ENCODE data around the gene ANGEL1. TPM values are rescaled to one million over a fixed set of nuclear protein-coding genes. Genes with fewer than 3 reads are reported as not detected.

ANGEL1 gene
- total RNA-seq, 1 donor from 2014 or later, result 11.2 TPM

DNA sequence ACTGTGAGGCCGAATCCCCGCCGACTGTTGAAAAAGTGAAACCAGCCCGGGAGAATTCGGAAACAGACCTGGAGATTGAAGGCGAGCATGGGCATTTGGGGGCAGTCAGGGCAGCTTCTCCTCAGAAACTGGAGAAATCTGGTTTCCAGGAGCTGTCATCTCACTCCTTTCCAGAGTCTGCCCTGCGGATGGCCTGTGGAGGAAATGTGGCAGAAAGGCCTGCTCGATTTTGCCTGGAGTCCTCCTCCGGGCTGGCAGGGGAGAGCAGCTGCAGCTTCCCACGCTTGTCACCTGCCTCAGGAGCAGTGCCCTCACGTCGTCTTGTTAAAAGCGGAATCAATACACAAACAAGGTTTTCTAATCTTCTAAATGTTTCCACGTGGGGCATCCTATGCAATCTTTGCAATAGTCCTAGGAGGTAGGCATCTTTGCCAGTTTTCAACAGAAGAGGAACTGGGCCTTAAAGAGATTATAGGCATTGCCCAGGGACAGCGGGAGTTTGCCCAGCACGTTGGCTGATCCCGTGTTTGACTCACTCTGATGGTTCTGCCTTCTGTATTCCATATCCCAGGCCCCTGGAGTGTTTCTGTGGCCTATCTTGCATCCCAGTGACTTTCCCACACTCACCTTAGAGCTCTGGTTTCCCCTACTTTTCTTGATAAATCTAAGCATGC, 15.8 kb upstream of the ANGEL1 start:
- DNase-seq (no peak), ATAC-seq (peak; percentile 3)
- intact Hi-C loops (cut with micrococcal nuclease), result no loop called here

DNA sequence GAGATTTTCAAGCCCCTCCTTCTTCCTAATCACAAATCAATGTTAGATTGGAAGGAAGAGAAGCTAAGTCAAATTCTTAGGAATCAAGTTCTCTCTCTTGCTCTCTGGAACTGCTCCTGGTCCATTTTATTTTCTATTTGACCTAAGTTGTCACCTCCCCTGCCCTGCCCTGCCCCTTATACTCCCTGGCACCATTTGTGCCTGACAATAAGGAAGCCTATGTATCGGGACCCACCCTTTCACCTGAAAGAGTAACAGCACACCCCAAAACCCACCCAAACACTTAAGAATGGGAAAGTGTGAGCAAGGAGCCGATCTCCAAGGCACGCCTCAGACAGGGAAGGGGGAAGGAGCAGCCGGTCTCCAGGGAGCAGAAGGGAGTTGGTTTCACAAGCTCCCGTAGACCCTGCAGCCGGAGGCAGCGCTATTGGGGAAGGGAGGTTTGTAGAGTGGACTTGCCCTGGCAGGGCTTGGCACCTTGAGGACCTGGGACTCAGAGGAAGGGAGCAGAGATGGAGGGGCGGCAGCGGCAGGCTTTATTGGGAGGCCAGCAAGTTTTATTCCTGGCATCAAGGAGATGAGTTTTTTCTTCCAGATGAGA, 15.1 kb upstream of the ANGEL1 start:
- DNase-seq (peak; percentile 72), ATAC-seq (peak; percentile 64)
- intact Hi-C loops (cut with micrococcal nuclease), result no loop called here

DNA sequence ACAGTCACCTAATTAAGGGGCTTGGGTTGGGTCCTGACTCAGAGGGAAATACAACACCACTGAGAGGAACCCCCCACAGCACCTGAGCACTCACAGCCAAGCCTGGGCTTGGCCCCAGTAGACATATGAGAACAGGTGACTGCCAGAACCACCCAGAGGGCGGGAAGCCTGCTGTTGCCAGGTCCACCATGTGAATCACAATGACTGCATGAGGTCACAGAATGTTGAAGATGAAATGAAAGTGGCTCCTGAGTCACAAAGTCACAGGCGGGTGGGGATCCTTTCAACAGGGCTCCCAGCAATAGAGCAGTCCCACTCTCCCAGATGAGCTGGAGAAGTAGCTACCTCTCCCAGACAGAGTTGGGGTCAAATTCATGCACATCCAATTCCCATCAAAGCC, 13.4 kb upstream of the ANGEL1 start, which contains the start of gene LRRC74A:
TSS of gene LRRC74A (plus strand) at position 287 of the 400 bp plus-strand sequence. CDS start 290 bp downstream, outside the sequence.
- ATAC-seq, result no peak
- no peak for DNase-seq
- intact Hi-C loops (cut with micrococcal nuclease), result no loop called here

DNA sequence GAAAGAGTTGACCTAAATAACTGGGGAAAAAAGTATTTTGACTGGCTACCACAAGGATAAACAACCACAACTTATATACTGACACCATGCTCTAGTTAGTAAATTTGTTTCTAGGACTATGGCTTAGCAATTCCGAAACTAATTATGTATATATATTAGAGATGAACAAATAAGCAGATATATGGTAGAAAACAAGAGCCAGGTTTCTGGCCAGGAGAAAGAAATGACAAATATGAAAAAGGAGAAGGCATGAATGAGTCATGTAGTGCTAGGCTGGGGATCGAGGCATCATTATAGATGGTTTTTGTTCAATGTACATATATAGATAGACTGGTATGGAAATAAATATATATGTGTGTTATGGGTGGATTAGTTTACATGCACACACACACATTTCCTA, 8.0 kb upstream of the ANGEL1 start:
- intact Hi-C loops (cut with micrococcal nuclease), result no loop called here
- DNase-seq (no peak), ATAC-seq (no peak)

DNA sequence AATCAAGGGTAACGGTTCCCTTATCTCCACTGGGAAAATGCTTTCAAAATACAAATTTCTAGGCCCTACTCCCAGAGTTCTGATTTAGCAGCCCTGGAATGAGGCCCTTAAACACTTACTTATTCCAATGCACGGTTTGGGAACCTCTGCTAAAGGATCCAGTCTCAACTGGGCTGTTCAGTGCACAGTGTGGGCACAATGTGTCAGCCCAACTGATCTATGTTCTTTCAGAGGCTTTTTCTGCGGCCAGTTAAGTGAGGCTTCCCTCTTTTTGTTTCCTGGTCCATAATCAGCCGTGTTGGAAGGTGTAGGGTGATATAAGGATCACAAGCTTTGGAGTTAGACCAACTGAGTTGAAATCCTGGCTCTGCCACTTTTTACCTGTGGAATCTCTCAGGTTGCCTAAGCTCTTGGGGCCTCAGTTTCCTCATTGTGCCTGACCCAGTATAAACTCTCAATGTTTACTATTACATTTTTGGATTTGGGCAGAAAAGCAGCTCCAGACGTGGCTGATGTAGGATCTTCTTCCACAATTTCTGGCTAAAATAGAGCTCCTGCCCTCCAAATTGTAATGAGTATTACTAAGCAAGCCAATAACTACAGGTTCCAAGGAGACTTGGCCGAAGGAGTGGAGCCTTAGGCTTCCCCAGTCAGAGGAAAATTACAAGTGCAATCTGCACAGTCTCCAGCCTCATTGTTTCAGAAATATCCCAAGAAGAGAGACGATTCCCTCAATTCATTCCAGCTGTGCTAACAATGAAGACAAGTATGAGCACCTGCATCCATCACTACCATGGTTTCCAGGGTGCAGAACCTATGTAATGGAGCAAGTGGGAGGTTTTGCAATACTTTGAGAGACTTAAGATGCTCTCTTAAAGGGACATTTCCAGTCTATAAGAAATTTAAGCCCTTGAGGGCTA, 2.3 kb upstream of the ANGEL1 start:
- ATAC-seq (no peak), DNase-seq (no peak)
- intact Hi-C loops (cut with micrococcal nuclease), result no loop called here

DNA sequence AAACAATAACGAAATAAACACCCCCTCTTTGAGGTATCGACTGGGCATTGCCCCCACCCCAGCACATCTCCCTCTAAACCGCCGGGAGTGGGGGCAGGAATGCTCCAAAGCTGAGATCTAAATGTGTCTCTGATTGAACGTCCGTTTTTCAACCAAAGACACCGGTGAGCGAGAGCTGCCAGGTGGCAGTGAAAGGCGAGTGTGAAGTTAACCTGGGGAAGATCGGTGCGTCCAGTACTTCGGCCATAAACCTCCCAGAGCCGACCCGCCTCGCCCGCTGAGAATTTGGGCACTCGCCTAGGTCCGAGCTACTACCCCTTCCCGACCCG, 625 bp downstream of the ANGEL1 start:
- ATAC-seq (peak; percentile 17), DNase-seq (no peak)
- intact Hi-C loops (cut with micrococcal nuclease), result no loop called here

DNA sequence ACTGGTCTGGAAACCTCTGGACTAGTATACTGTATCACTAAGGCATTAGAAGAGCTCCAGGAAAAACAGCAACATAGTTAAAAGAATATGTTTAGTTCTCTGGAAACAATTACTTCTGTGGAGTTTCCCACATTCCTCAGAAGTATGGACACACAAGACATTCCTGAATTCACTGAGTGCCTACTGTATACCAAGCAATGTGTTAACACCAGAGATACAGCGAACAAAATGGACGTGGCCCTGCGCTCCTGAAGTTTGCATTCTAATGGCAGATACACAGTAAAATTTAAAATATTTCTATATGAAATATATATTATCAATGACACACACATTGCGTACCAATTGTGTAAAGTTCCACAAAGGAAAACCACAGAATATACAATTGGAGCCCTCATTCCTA, 1.1 kb downstream of the ANGEL1 start:
- no peak for DNase-seq
- intact Hi-C loops (cut with micrococcal nuclease), result no loop called here
- no peak for ATAC-seq

DNA sequence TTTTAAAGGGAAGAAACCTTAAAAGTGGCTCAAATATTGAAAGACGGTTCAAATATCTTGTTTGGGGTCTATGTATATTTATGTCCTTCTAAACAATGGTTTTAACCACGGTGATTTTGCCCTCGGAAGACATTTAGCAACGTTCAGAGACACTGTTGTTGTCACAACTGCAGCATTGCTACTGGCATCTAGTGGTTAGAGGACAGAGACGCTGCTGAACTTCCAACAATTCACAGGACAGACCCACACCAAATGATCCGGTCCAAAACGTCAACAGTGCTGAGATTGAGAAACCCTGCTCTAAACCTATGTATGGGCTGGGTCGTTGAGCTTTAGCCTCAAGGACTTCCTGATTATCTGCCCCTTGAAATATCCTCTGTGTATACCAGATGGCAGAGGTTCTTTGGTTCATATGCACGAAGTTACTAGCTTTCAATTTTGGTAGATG, 1.7 kb downstream of the ANGEL1 start:
- intact Hi-C loops (cut with micrococcal nuclease), result no loop called here
- DNase-seq (no peak), ATAC-seq (peak; percentile 23)

DNA sequence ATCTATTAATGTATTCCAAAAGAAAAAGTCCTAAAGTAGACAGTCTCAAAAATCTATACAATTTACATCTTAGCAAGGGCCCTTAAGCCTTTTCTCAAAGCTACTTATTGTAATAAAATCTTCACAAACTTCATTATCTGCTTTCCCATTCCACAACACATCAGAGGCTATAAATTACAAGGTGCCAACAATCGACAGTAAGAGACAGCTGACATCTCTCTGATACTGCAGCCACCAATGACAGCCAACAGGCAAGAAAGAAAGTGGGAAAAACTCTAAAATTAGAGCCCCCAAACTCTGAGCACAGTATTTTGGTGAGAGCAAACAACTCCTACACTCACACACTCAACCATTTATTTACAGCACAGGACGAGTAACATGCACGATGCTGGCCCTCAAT, 2.2 kb downstream of the ANGEL1 start:
- DNase-seq (no peak), ATAC-seq (no peak)
- intact Hi-C loops (cut with micrococcal nuclease), result no loop called here

DNA sequence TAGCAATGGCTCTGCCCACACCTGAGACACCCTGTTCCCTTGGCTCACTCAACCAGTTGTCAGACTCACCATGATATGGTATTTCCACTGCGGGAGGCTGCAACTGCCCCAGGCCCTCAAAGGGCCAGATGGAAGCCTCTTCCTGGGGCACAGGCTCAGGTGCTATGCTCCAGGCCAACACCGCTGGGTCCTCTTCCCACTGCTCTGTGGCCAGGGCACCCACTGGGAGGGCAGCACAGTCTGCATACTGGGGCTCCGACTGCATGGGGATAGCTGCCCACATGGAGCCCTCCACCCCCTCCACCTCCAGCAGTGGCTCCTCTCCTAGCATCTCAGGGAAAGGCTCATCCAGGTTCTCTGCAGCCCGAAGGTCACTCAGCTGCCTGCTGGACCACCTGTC, 3.7 kb downstream of the ANGEL1 start:
- DNase-seq (no peak), ATAC-seq (no peak)
- intact Hi-C loops (cut with micrococcal nuclease), result no loop called here

DNA sequence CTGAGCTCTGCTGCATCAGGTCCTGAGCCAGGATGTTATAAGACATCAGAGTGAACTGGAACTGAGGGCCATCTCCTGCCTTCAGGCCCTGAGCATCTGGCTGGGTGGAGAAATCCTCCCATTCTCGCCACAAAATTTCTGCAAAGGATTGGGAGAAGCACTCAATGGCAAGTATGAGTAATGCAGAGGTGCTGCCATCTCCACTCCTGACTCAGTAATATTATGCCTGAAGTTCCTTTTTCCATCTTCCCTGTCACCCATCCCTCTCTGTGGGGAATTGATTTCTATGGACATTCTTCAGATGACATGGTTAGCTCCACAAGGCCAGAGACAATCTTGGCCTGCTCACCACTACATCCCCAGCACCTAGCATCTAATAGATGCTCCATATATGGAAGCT, 4.7 kb downstream of the ANGEL1 start:
- DNase-seq (no peak), ATAC-seq (no peak)
- intact Hi-C loops (cut with micrococcal nuclease), result no loop called here

DNA sequence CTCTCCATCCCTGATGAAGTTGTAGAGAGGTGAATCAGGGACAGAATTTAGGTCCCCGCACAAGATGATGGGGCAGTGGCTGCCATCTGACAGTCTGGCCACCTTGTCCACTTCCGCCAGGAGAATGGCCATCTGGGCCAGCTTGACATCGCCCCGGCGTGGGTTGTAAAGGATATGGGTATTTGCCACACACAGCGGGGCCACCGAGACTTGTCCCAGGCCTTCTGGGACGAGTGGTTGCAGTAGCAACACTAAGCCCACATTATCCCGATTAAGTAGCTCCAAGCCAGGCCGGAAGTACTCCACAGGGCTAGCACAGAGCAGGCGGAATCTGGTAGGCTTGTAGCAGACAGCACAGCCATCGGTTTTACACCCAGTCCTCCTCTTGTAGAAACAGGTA, 6.2 kb downstream of the ANGEL1 start:
- intact Hi-C loops (cut with micrococcal nuclease), result no loop called here
- DNase-seq (no peak), ATAC-seq (no peak)

DNA sequence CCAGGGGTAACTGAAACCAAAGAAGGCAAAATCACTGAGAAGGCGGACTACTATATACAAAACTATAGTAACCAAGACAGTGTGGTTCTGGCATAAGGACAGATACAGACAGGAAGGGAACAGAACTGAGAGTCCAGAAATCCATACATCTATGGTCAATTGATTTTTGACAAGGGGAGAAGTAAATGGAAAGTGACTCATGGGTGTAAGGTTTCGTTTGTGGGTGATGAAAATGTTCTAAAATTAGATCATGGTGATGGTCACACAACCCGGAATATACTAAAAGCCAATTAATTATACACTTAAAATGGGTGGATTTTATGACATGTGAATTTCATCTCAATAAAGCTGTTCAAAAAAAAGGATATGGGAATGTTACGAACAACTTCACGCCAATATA, 18.7 kb downstream of the ANGEL1 start:
- ATAC-seq (no peak), DNase-seq (no peak)
- intact Hi-C loops (cut with micrococcal nuclease), result no loop called here

DNA sequence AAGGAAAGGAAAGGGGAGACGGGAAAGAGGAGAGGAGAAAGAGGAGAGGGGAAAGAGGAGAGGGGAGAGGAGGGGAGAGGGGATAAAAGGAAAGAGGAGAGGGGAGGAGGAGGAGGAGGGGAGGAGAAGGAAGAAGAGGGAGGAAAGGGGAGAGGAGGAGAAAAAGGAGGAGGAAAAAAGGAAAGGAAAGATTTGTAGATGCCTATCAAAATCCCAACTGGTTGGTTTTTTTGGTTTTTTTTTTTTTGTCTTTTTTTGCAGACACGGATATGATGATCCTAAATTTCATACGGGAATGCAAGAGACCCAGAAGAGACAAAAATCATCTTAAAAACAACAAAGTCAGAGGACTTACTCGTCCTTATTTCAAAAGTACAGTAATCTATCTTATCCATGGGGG, 19.4 kb downstream of the ANGEL1 start:
- no peak for ATAC-seq
- DNase-seq, result no peak
- intact Hi-C loops (cut with micrococcal nuclease), result no loop called here

DNA sequence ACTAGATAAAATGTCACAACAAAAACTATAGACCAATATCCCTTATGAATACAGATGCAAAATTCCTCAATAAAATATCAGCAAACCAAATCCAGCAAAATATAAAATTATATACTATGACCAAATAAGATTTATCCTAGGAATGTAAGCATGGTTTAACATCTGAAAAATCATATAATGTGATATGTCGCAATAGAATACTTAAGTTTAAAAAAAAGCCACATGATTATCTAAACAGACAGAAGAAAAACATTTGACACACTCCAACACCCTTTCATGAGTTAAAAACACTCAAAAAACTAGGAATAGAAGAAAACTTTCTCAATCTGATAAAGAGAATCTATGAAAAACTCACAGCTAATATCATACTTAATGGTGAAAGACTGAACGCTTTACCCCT, 20.3 kb downstream of the ANGEL1 start:
- ATAC-seq (no peak), DNase-seq (no peak)
- intact Hi-C loops (cut with micrococcal nuclease), result no loop called here

DNA sequence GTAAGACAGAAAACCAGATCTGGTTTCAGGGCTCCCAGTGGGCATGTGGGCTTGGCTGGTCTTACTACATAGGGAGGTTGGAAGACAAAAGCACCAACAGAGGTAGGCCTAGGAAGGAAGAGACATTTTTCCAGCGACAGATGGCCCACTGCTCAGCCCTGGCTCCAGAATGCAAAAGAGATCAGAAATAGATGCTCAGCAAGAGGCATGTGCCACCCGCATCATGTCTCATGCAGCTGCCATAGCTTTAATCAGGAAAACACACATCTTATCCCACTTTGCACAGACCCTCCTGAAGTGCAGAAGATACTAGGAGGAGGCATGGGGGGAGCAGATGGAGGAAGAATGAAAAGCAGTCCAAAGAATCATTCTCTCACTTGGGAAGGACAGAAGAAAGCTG, 26.1 kb downstream of the ANGEL1 start:
- DNase-seq (no peak), ATAC-seq (no peak)
- intact Hi-C loops (cut with micrococcal nuclease), result no loop called here

DNA sequence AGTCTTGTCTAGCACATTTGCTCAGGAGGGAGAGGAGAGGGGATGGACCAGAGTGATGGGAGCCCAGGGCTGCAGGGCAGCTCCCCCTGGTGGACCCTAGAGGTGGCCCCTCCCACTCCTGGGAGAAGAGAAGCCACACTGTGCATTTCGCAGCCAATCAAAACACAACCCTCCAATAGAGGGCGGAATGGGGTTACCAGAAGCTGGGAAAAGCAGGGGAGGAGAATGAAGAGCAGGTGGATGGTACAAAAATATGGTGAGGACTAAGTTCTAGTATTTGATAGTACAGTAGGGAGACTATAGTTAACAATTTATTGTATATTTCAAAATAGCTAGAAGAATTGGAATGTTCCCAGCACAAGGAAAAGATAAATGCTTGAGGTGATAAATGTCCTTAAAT, 27.8 kb downstream of the ANGEL1 start:
- intact Hi-C loops (cut with micrococcal nuclease), result loop anchor here (5.0 kb wide), 1 partner anchor 73 kb away; no protein-coding TSS in a partner anchor
- DNase-seq (peak; percentile 87), ATAC-seq (peak; percentile 90)

DNA sequence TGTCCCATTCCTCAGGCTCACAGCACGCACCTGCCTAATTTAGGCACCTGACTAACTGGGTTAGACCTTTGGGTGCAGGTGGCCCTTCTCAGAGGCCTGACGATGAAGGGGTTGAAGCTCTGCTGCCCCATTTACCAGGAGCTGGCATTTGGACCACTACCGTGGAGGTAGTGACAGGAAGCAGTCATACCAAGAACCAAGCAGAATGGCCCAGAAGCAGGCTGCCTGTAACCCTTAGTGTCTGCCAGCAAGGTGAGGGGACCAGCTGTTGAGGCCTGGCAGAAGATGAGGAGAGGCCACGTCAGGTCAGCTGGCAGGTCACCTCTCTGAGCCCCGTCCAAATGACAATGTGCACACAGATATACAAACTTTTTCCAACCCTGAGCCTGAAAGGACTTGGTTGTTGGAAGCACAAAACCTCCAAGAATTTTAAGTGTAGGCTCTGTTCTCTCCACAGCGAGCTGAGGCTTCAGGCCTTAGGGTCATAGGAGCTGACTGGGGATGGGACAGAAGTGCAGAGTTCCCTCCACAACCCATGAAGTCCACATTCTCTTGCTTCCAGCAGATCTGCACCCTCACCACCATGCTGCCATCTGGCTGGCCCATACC, 28.3 kb downstream of the ANGEL1 start:
- ATAC-seq (peak; percentile 23), DNase-seq (no peak)
- intact Hi-C loops (cut with micrococcal nuclease), result loop anchor here (5.0 kb wide), 1 partner anchor 72 kb away; no protein-coding TSS in a partner anchor

DNA sequence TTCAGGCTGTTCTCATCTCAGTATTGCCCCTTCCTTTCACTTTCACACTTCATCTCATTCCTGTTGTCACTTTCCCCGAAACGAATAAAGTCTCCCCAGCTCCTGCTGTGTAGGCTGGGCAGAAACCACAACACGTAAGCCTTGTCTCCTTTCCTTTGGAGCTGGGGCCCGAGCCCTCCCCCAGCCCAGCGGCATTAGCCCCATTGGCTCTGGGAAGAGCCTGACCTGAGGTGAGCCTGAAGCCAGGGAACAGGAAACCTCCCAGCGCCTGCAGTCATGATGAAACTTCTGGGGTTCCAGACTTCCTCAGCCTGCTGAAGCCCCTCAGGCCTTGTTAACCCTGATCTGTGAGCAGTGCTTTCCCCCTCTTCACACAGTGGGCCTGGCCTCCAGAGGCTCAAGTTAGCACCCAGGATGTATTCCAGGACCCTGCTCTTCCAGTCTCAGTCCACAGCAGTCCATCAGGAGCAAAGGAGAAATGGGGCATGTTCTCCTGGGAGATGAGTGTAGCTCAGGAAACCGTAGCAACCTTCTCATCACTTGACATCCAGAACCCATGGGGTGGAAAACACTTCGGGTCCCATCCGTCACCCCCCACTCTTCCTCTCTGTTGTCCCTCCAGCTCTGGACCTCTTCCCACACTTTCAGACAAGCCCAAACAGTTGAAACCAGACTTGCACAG, 29.7 kb downstream of the ANGEL1 start:
- intact Hi-C loops (cut with micrococcal nuclease), result loop anchor here (5.0 kb wide), 1 partner anchor 71 kb away; no protein-coding TSS in a partner anchor
- DNase-seq (no peak), ATAC-seq (peak; percentile 6)

Data from left ventricle myocardium superior (tissue), 1 donor.